Heart left ventricle (tissue), 13 donors: ENCODE data around the gene NOG.

Experiments used
- POLR2A ChIP-seq, 2 donors: fragments of 450-650 bp; IDR thresholded peaks; one replicate each; pipeline ENCODE4 v1.6.1; 2017; ENCODE audit warnings: antibody characterized with exemption in 2 of 2, mild to moderate bottlenecking in 2 of 2, moderate library complexity in 2 of 2
- TF ChIP-seq, protein P1 (sequence below), 12 donors: fragments of 200-600 bp; sonication (generic) in 4 of 12; IDR thresholded peaks; one replicate each; pipeline versions ENCODE4 v1.5.0 to v1.8.0; 2018 to 2022; ENCODE audit warnings: antibody characterized with exemption in 12 of 12, mild to moderate bottlenecking in 5 of 12
- donor health status: ischemic (EF 13 %, LVEDD 7.1; RV severe dilation, severe dysfunction).
- donor health status: DM: no; HTN: yes; CAD: no.
- donor health status: DM: no; HTN: no; CAD: no.
- donor health status: ischemic (EF 25% LVEDD 6.9; RV normal size, moderate dysfunction).
- donor health status: ischemic (EF 25% LVEDD 5.7; RV mildly dilated, moderate dysfunction).
- donor health status: ischemic (EF 35%, LVEDD 5.7; RV mildly dilated, moderate dysfunction).
- donor health status: nonischemic (EF 11% LVEDD 7.7; RV severe dilation, severe dysfunction).
- donor health status: DM: yes; HTN: yes; CAD: no.
- donor health status: PGD.
- donor health status: ischemic (EF 29% LVEDD 5.4; RV normal size, mild dysfunction).
- donor health status: nonischemic (EF 23%, LVEDD 6.1; RV moderate dilation, normal function).

DNA sequence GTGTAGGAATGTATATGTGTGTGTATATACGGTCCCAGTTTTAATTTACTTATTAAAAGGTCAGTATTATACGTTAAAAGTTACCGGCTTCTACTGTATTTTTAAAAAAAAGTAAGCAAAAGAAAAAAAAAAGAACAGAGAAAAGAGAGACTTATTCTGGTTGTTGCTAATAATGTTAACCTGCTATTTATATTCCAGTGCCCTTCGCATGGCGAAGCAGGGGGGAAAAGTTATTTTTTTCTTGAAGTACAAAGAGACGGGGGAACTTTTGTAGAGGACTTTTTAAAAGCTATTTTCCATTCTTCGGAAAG is 1.6 kb downstream of the NOG start:
- TF ChIP-seq, protein P1, sequence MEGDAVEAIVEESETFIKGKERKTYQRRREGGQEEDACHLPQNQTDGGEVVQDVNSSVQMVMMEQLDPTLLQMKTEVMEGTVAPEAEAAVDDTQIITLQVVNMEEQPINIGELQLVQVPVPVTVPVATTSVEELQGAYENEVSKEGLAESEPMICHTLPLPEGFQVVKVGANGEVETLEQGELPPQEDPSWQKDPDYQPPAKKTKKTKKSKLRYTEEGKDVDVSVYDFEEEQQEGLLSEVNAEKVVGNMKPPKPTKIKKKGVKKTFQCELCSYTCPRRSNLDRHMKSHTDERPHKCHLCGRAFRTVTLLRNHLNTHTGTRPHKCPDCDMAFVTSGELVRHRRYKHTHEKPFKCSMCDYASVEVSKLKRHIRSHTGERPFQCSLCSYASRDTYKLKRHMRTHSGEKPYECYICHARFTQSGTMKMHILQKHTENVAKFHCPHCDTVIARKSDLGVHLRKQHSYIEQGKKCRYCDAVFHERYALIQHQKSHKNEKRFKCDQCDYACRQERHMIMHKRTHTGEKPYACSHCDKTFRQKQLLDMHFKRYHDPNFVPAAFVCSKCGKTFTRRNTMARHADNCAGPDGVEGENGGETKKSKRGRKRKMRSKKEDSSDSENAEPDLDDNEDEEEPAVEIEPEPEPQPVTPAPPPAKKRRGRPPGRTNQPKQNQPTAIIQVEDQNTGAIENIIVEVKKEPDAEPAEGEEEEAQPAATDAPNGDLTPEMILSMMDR (IDR thresholded peaks at IDR 0.05): no peak
- no peak for TF ChIP-seq POLR2A (IDR thresholded peaks at IDR 0.05)
